Amniotic stem cell (primary cell): ENCODE results near the gene SERPINB1.
A peak's percentile ranks its signal among the peaks of the same experiment; 100 is the strongest.

Source experiments
- DNase-seq: peaks from one replicate; lab custom pipeline; 2025; lab: John Stamatoyannopoulos, UW

The SERPINB1 gene

GRCh38 chr6:2848851-2849250 lies 7.2 kb upstream of the SERPINB1 start:
- no peak for DNase-seq

GRCh38 chr6:2845880-2846208 lies 4.2 kb upstream of the SERPINB1 start:
- DNase-seq = no peak

- DNase-seq = no peak
Measured at GRCh38 chr6:2844008-2844407, 2.3 kb upstream of the SERPINB1 start.

- no peak for DNase-seq
Measured at GRCh38 chr6:2843138-2843740, 1.6 kb upstream of the SERPINB1 start.

- DNase-seq = no peak
Measured at GRCh38 chr6:2842139-2842552, 483 bp upstream of the SERPINB1 start.

- no peak for DNase-seq
Measured at GRCh38 chr6:2840749-2841061, 958 bp downstream of the SERPINB1 start.

- DNase-seq = no peak
Measured at GRCh38 chr6:2839982-2840748, 1.5 kb downstream of the SERPINB1 start.

GRCh38 chr6:2839195-2839981 lies 2.3 kb downstream of the SERPINB1 start:
- no peak for DNase-seq

- DNase-seq = no peak
Measured at GRCh38 chr6:2838251-2838650, 3.4 kb downstream of the SERPINB1 start.

- no peak for DNase-seq
Measured at GRCh38 chr6:2834262-2834661, 7.4 kb downstream of the SERPINB1 start.

GRCh38 chr6:2831392-2831791 lies 10.3 kb downstream of the SERPINB1 start:
- no peak for DNase-seq

GRCh38 chr6:2830183-2830582 lies 11.5 kb downstream of the SERPINB1 start:
- no peak for DNase-seq

- no peak for DNase-seq
Measured at GRCh38 chr6:2829253-2829652, 12.4 kb downstream of the SERPINB1 start.

GRCh38 chr6:2828629-2829028 lies 13.0 kb downstream of the SERPINB1 start:
- no peak for DNase-seq

GRCh38 chr6:2827142-2827541 lies 14.5 kb downstream of the SERPINB1 start:
- no peak for DNase-seq

GRCh38 chr6:2826131-2826530 lies 15.5 kb downstream of the SERPINB1 start:
- no peak for DNase-seq

- DNase-seq = no peak
Measured at GRCh38 chr6:2823104-2823850, 18.4 kb downstream of the SERPINB1 start.

GRCh38 chr6:2821554-2821953 lies 20.1 kb downstream of the SERPINB1 start:
- DNase-seq = no peak

- no peak for DNase-seq
Measured at GRCh38 chr6:2820415-2820814, 21.2 kb downstream of the SERPINB1 start.

GRCh38 chr6:2819978-2820377 lies 21.7 kb downstream of the SERPINB1 start:
- no peak for DNase-seq

- DNase-seq = no peak
Measured at GRCh38 chr6:2819115-2819514, 22.5 kb downstream of the SERPINB1 start.

GRCh38 chr6:2818593-2818992 lies 23.1 kb downstream of the SERPINB1 start:
- peak; percentile 20 for DNase-seq
